ENCODE data around the gene BIRC5.
"Not testable (repeated sequence)": the region's sequence is repeated elsewhere in the genome, so short reads cannot be mapped to it uniquely, and the experiment has no call there.

The BIRC5 gene

DNA sequence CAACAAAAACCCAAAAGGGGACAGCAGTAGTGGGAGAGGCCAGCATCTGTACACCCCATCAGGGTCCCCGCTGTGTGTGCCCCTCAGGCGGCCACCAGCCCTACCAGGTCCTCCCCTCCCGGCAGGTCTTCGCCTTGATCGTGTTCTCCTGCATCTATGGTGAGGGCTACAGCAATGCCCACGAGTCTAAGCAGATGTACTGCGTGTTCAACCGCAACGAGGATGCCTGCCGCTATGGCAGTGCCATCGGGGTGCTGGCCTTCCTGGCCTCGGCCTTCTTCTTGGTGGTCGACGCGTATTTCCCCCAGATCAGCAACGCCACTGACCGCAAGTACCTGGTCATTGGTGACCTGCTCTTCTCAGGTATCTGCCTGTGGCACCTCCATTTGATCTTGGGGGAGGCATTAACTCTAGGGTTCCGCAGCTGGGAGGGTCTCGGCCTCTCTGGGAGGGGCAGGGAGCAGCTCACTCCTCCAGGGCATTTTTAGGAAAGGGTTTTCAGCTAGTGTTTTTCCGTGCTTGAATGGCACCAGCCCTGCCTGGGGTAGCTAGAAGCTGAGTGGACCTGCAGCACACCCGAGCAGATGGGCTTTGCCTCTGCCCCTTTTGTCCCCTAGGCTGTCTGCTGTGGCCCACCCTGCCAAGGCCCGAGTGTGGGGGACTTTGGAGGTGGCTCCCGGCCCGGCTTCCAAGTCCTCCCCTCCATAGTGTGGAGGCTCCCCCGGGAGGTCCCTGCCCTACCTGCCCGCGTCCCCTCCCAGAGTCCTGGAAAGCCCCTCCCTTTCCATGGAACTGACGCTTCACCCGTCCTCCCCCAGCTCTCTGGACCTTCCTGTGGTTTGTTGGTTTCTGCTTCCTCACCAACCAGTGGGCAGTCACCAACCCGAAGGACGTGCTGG lies 43.1 kb upstream of the BIRC5 start:
- no peak for DNase-seq (ENCODE audit: low read depth)
- H3K4me3 ChIP-seq (ENCODE audit: low read length), result no peak overlapping the region
- TF ChIP-seq, protein P1, sequence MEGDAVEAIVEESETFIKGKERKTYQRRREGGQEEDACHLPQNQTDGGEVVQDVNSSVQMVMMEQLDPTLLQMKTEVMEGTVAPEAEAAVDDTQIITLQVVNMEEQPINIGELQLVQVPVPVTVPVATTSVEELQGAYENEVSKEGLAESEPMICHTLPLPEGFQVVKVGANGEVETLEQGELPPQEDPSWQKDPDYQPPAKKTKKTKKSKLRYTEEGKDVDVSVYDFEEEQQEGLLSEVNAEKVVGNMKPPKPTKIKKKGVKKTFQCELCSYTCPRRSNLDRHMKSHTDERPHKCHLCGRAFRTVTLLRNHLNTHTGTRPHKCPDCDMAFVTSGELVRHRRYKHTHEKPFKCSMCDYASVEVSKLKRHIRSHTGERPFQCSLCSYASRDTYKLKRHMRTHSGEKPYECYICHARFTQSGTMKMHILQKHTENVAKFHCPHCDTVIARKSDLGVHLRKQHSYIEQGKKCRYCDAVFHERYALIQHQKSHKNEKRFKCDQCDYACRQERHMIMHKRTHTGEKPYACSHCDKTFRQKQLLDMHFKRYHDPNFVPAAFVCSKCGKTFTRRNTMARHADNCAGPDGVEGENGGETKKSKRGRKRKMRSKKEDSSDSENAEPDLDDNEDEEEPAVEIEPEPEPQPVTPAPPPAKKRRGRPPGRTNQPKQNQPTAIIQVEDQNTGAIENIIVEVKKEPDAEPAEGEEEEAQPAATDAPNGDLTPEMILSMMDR (conservative IDR thresholded peaks at IDR 0.05; ENCODE audit: low read depth, low read length), result no peak

DNA sequence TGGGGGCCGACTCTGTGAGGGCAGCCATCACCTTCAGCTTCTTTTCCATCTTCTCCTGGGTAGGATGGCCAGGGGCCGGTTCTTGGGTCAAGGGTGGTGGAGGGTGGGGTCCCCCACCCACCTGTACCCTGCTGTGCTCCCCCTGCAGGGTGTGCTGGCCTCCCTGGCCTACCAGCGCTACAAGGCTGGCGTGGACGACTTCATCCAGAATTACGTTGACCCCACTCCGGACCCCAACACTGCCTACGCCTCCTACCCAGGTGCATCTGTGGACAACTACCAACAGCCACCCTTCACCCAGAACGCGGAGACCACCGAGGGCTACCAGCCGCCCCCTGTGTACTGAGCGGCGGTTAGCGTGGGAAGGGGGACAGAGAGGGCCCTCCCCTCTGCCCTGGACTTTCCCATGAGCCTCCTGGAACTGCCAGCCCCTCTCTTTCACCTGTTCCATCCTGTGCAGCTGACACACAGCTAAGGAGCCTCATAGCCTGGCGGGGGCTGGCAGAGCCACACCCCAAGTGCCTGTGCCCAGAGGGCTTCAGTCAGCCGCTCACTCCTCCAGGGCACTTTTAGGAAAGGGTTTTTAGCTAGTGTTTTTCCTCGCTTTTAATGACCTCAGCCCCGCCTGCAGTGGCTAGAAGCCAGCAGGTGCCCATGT lies 42.3 kb upstream of the BIRC5 start:
- H3K4me3 ChIP-seq (ENCODE audit: low read length); DNase-seq (ENCODE audit: low read depth): not testable (repeated sequence)

GRCh38 chr17:78172249-78173051 lies 41.6 kb upstream of the BIRC5 start:
- TF ChIP-seq, protein P1 (conservative IDR thresholded peaks at IDR 0.05; ENCODE audit: low read depth, low read length), result no peak
- H3K4me3 ChIP-seq (ENCODE audit: low read length), result no peak overlapping the region
- no peak for DNase-seq (ENCODE audit: low read depth)

- TF ChIP-seq, protein P1 (conservative IDR thresholded peaks at IDR 0.05; ENCODE audit: low read depth, low read length), result no peak
- no peak for DNase-seq (ENCODE audit: low read depth)
- H3K4me3 ChIP-seq (ENCODE audit: low read length), result no peak overlapping the region
Measured at GRCh38 chr17:78173097-78173715, 40.8 kb upstream of the BIRC5 start.

DNA sequence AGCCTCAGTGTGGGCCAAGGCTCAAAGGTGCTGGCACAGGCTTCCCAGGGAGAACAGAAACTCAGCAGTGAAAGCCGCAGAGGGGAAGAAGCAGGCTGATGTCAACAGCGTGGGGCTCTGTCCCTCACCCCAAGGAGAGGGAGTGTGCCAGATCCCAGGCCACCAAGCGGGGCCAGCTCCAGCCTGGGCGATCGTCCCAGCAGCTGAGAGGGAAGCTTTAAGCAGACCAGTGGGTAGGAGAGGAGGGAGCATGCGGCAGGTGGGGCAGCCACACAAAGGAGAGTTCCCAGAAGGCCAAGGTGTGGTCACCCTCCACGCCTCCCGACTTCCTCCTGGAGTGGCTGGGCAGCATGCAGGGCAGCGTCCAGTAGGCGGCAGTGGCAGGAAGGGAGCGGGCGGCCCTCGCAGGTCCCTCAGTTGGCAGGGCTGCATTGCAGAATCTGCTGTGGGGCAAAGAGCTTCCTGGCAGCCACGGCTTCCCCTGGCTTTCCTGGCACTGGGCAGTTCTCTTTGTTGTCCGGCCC lies 39.6 kb upstream of the BIRC5 start:
- no peak overlapping the region for H3K4me3 ChIP-seq (ENCODE audit: low read length)
- TF ChIP-seq, protein P1 (conservative IDR thresholded peaks at IDR 0.05; ENCODE audit: low read depth, low read length), result no peak
- no peak for DNase-seq (ENCODE audit: low read depth)

DNA sequence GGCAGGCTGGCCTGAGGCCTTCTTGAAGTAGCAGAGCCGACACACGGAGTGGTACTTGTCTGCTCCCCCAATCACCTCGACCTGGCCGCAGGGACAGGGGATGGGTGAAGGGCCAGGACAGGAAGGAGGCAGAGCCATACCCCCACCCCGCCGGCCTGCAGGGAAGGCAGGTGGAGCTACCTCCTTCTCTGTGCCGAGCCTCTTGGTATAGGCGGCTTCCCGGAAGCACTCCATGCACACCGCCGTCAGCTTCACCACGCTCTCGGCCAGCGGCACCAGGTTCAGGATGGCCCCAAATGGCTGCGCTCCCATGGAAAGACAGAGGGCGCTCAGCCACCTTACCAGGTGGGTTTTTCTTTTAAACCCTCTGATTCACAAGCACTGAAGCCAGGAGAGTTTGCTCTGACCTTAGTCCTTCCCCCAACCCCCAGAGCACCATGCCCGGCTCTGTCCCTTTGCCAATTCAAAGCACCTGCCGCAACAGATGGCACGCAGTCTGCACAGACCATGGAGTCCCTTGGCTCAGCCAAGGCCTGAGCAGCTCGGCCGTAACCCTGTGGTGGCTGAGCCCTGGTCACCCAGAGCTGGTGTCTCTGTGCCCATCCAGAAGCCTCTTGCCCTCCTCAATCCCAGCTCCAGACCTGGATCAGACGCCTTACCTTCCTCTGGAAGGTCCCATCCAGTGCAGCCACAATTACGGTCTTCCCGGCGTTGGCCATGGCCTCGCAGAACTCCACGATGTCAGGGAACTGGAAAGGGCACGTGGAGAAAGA lies 39.0 kb upstream of the BIRC5 start:
- no peak overlapping the region for H3K4me3 ChIP-seq (ENCODE audit: low read length)
- TF ChIP-seq, protein P1 (conservative IDR thresholded peaks at IDR 0.05; ENCODE audit: low read depth, low read length), result peak; percentile 17
- no peak for DNase-seq (ENCODE audit: low read depth)
